GM23338 (cell line): ENCODE measurements around the gene UTP11. TPM values are rescaled to one million over a fixed set of nuclear protein-coding genes. Genes with fewer than 3 reads are reported as not detected.

Experiments
- ATAC-seq: fragments of 200-7000 bp; cut with Tn5 transposase; 3 replicates; pipeline ENCODE4 v1.9.1; 2020
- DNase-seq: peaks from one replicate; pipeline ENCODE4 v3.0.0-alpha.2; 2015; ENCODE audit warnings: low spot score
- H2AFZ ChIP-seq: fragments of 200-600 bp; sonication (generic); 2 replicates; pipeline ENCODE4 v1.8.0; 2016; ENCODE audit warnings: antibody characterized with exemption, mild to moderate bottlenecking, moderate library complexity
- H3F3A ChIP-seq: fragments of 200-600 bp; sonication (generic); replicated peaks from 2 replicates; pipeline ENCODE4 v1.8.0; 2017; ENCODE audit warnings: antibody characterized with exemption, mixed run types, low read depth
- H3K27ac ChIP-seq: fragments of 200-600 bp; sonication (generic); 2 replicates; pipeline ENCODE4 v1.6.1; 2016; ENCODE audit warnings: low read depth
- H3K27me3 ChIP-seq: fragments of 200-600 bp; sonication (generic); 2 replicates; pipeline ENCODE4 v1.8.0; 2016; ENCODE audit warnings: mild to moderate bottlenecking, mixed run types, moderate library complexity; ENCODE audit not compliant: insufficient read depth
- H3K36me3 ChIP-seq: fragments of 200-600 bp; sonication (generic); 2 replicates; pipeline ENCODE4 v1.8.0; 2016; ENCODE audit warnings: mild to moderate bottlenecking; ENCODE audit not compliant: insufficient read depth
- H3K4me1 ChIP-seq: fragments of 200-600 bp; sonication (generic); 2 replicates; pipeline ENCODE4 v1.8.0; 2016; ENCODE audit warnings: mild to moderate bottlenecking, moderate library complexity; ENCODE audit not compliant: insufficient read depth
- H3K4me2 ChIP-seq: fragments of 200-600 bp; sonication (generic); 2 replicates; pipeline ENCODE4 v1.7.1; 2017; ENCODE audit warnings: mixed run types
- H3K4me3 ChIP-seq: fragments of 200-600 bp; sonication (generic); 2 replicates; pipeline ENCODE4 v1.6.1; 2016; ENCODE audit warnings: mixed run types
- H3K79me2 ChIP-seq: fragments of 200-600 bp; sonication (generic); replicated peaks from 2 replicates; pipeline ENCODE4 v1.8.0; 2017; ENCODE audit warnings: mild to moderate bottlenecking; ENCODE audit not compliant: insufficient read depth
- H3K9me2 ChIP-seq: fragments of 200-600 bp; sonication (generic); 2 replicates; pipeline ENCODE4 v1.8.0; 2017; ENCODE audit not compliant: insufficient read depth
- H4K20me1 ChIP-seq: fragments of 200-600 bp; sonication (generic); replicated peaks from 2 replicates; pipeline ENCODE4 v1.8.0; 2017; ENCODE audit warnings: mild to moderate bottlenecking; ENCODE audit not compliant: insufficient read depth
- H3K27ac Mint-ChIP-seq: 2 replicates; pipeline ENCODE4 v1.8.0; 2020; ENCODE audit warnings: inconsistent platforms, mild to moderate bottlenecking, moderate library complexity, mixed read lengths
- H3K27me3 Mint-ChIP-seq: 3 replicates; pipeline ENCODE4 v1.8.0; 2022; ENCODE audit warnings: low read depth, mild to moderate bottlenecking, moderate library complexity, mixed read lengths, inconsistent platforms; ENCODE audit not compliant: insufficient read depth, poor library complexity
- H3K36me3 Mint-ChIP-seq: 3 replicates; pipeline ENCODE4 v1.8.0; 2021; ENCODE audit warnings: low read depth, mild to moderate bottlenecking, inconsistent platforms, moderate library complexity, mixed read lengths
- H3K4me1 Mint-ChIP-seq: 3 replicates; pipeline ENCODE4 v1.8.0; 2020; ENCODE audit warnings: mild to moderate bottlenecking, inconsistent platforms, mixed read lengths
- H3K4me3 Mint-ChIP-seq: 3 replicates; pipeline ENCODE4 v1.8.0; 2021; ENCODE audit warnings: moderate library complexity, mild to moderate bottlenecking, inconsistent platforms, mixed read lengths
- H3K9me3 Mint-ChIP-seq: 3 replicates; pipeline ENCODE4 v1.8.0; 2020; ENCODE audit warnings: moderate library complexity, mild to moderate bottlenecking, inconsistent platforms, mixed read lengths
- CREB1 ChIP-seq: fragments of 250-450 bp; sonication (Bioruptor Pico); IDR thresholded peaks from 2 replicates; pipeline ENCODE4 v1.5.0; 2020; ENCODE audit warnings: low read depth, mild to moderate bottlenecking, moderate library complexity
- EZH2 ChIP-seq: fragments of 200-600 bp; sonication (generic); IDR thresholded peaks from one replicate; pipeline ENCODE4 v1.8.0; 2017; ENCODE audit warnings: antibody characterized with exemption, mild to moderate bottlenecking, low read depth; ENCODE audit not compliant: unreplicated experiment
- EZH2phosphoT487 ChIP-seq: fragments of 200-600 bp; sonication (generic); IDR thresholded peaks from one replicate; pipeline ENCODE4 v1.8.1; 2018; ENCODE audit warnings: antibody characterized with exemption; ENCODE audit not compliant: unreplicated experiment
- JUNB ChIP-seq: IDR thresholded peaks from one replicate; pipeline ENCODE4 v1.6.1; 2016; ENCODE audit warnings: antibody characterized with exemption; ENCODE audit not compliant: unreplicated experiment
- NANOG ChIP-seq: IDR thresholded peaks from 2 replicates; pipeline ENCODE4 v1.6.1; 2016; ENCODE audit warnings: antibody characterized with exemption, borderline replicate concordance
- POLR2AphosphoS5 ChIP-seq: IDR thresholded peaks from 2 replicates; pipeline ENCODE4 v1.6.1; 2016; ENCODE audit warnings: antibody characterized with exemption, low read depth
- STAT1 ChIP-seq: IDR thresholded peaks from one replicate; pipeline ENCODE4 v1.6.1; 2016; ENCODE audit warnings: antibody characterized with exemption; ENCODE audit not compliant: unreplicated experiment
- ZNF114 ChIP-seq: fragments of 250-450 bp; sonication (Bioruptor Pico); IDR thresholded peaks from 2 replicates; pipeline ENCODE4 v1.5.0; 2020; ENCODE audit warnings: mild to moderate bottlenecking, moderate library complexity
- ZNF331 ChIP-seq: fragments of 250-450 bp; sonication (Bioruptor Pico); IDR thresholded peaks from 2 replicates; pipeline ENCODE4 v1.5.0; 2020; ENCODE audit warnings: low read depth, mild to moderate bottlenecking, moderate library complexity
- polyA plus RNA-seq: library from polyadenylated mRNA; unstranded; fragments of >200 nt; fragmentation: Nextera tagmentation; extraction: Ambion mirVana; gene quantifications from 2 replicates; pipeline ENCODE4 v1.2.1, GENCODE V29; 2016
- total RNA-seq: library from RNA; depleted of rRNA; stranded (reverse); fragments of >200 nt; shearing (Covaris generic); gene quantifications from 2 replicates; pipeline ENCODE4 v1.2.3, GENCODE V29; 2014
- TF ChIP-seq, protein P1 (sequence below): IDR thresholded peaks from 2 replicates; pipeline ENCODE4 v1.6.1; 2016; ENCODE audit warnings: antibody characterized with exemption
- TF ChIP-seq, protein P2 (sequence below): IDR thresholded peaks from one replicate; pipeline ENCODE4 v1.6.1; 2018; ENCODE audit warnings: antibody characterized with exemption; ENCODE audit not compliant: unreplicated experiment
- TF ChIP-seq, protein P3 (sequence below): fragments of 250-450 bp; sonication (Bioruptor Pico); IDR thresholded peaks from 2 replicates; pipeline ENCODE4 v1.5.0; 2020; ENCODE audit warnings: mild to moderate bottlenecking, moderate library complexity
- TF ChIP-seq, protein P4 (sequence below), 2 experiments: fragments of 200-600 bp in 1 of 2; sonication (generic) in 1 of 2; conservative IDR thresholded peaks; 2 replicates each; pipeline versions ENCODE4 v1.5.1 to v1.6.1; 2016 to 2017; ENCODE audit warnings: antibody characterized with exemption in 2 of 2, low read depth in 2 of 2, mild to moderate bottlenecking in 2 of 2, moderate library complexity in 1 of 2

Gene UTP11
- total and polyA plus RNA-seq, 2 experiments from 2014 or later, result 67.8 to 105 TPM

DNA sequence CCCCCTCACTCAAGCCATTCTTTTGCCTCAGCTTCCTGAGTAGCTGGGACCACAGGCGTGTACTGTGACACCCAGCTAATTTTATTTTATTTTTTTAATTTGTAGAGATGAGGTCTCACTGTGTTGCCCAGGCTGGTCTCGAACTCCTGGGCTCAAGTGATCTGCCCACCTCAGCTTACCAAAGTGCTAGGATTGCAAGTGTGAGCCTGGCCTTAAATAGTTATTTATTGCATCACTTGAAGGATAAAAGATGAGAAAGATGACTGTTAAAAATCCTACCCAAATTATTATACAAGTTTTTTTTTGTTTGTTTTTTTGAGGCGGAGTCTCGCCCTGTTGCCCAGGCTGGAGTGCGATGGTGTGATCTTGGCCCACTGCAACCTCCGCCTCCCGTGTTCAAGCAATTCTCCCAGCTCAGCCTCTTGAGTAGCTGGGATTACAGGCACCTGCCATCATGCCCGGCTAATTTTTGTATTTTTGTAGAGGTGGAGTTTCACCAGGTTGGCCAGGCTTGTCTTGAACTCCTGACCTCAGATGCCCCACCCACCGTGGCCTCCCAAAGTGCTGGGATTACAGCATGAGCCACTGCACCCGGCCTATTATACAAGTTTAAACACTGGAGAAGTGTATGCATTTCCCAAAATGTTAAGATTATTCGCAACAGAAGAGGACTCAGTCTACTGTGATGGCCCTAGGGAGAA lies 2.3 kb downstream of the UTP11 start:
- peaks cover 28% of the 10 kb centered on the region for H4K20me1 ChIP-seq
- Mint-ChIP-seq H3K9me3 (peaks cover 4% of the 10 kb centered on the region; the same call in 2 of the 3 replicates), H3K27ac (no peak overlapping the region), H3K27me3 (peaks cover 11% of the 10 kb centered on the region), H3K4me1 (peaks cover 8% of the 10 kb centered on the region), H3K36me3 (peaks cover 58% of the 10 kb centered on the region), H3K4me3 (no peak overlapping the region)
- no peaks in the 10 kb centered on the region; the same call in 1 of the 2 replicates for H3K9me2 ChIP-seq
- H3K4me1 ChIP-seq, result peaks cover 12% of the 10 kb centered on the region
- TF ChIP-seq EZH2 (no peak), JUNB (no peak), NANOG (no peak), CREB1 (CRISPR knock-in tag) (no peak), EZH2phosphoT487 (no peak), ZNF331 (CRISPR knock-in tag) (no peak), STAT1 (no peak), ZNF114 (CRISPR knock-in tag) (no peak), POLR2AphosphoS5 (no peak)
- TF ChIP-seq, protein P1, sequence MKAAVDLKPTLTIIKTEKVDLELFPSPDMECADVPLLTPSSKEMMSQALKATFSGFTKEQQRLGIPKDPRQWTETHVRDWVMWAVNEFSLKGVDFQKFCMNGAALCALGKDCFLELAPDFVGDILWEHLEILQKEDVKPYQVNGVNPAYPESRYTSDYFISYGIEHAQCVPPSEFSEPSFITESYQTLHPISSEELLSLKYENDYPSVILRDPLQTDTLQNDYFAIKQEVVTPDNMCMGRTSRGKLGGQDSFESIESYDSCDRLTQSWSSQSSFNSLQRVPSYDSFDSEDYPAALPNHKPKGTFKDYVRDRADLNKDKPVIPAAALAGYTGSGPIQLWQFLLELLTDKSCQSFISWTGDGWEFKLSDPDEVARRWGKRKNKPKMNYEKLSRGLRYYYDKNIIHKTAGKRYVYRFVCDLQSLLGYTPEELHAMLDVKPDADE, result no peak
- TF ChIP-seq, protein P2, sequence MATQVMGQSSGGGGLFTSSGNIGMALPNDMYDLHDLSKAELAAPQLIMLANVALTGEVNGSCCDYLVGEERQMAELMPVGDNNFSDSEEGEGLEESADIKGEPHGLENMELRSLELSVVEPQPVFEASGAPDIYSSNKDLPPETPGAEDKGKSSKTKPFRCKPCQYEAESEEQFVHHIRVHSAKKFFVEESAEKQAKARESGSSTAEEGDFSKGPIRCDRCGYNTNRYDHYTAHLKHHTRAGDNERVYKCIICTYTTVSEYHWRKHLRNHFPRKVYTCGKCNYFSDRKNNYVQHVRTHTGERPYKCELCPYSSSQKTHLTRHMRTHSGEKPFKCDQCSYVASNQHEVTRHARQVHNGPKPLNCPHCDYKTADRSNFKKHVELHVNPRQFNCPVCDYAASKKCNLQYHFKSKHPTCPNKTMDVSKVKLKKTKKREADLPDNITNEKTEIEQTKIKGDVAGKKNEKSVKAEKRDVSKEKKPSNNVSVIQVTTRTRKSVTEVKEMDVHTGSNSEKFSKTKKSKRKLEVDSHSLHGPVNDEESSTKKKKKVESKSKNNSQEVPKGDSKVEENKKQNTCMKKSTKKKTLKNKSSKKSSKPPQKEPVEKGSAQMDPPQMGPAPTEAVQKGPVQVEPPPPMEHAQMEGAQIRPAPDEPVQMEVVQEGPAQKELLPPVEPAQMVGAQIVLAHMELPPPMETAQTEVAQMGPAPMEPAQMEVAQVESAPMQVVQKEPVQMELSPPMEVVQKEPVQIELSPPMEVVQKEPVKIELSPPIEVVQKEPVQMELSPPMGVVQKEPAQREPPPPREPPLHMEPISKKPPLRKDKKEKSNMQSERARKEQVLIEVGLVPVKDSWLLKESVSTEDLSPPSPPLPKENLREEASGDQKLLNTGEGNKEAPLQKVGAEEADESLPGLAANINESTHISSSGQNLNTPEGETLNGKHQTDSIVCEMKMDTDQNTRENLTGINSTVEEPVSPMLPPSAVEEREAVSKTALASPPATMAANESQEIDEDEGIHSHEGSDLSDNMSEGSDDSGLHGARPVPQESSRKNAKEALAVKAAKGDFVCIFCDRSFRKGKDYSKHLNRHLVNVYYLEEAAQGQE, result no peak
- TF ChIP-seq, protein P3, sequence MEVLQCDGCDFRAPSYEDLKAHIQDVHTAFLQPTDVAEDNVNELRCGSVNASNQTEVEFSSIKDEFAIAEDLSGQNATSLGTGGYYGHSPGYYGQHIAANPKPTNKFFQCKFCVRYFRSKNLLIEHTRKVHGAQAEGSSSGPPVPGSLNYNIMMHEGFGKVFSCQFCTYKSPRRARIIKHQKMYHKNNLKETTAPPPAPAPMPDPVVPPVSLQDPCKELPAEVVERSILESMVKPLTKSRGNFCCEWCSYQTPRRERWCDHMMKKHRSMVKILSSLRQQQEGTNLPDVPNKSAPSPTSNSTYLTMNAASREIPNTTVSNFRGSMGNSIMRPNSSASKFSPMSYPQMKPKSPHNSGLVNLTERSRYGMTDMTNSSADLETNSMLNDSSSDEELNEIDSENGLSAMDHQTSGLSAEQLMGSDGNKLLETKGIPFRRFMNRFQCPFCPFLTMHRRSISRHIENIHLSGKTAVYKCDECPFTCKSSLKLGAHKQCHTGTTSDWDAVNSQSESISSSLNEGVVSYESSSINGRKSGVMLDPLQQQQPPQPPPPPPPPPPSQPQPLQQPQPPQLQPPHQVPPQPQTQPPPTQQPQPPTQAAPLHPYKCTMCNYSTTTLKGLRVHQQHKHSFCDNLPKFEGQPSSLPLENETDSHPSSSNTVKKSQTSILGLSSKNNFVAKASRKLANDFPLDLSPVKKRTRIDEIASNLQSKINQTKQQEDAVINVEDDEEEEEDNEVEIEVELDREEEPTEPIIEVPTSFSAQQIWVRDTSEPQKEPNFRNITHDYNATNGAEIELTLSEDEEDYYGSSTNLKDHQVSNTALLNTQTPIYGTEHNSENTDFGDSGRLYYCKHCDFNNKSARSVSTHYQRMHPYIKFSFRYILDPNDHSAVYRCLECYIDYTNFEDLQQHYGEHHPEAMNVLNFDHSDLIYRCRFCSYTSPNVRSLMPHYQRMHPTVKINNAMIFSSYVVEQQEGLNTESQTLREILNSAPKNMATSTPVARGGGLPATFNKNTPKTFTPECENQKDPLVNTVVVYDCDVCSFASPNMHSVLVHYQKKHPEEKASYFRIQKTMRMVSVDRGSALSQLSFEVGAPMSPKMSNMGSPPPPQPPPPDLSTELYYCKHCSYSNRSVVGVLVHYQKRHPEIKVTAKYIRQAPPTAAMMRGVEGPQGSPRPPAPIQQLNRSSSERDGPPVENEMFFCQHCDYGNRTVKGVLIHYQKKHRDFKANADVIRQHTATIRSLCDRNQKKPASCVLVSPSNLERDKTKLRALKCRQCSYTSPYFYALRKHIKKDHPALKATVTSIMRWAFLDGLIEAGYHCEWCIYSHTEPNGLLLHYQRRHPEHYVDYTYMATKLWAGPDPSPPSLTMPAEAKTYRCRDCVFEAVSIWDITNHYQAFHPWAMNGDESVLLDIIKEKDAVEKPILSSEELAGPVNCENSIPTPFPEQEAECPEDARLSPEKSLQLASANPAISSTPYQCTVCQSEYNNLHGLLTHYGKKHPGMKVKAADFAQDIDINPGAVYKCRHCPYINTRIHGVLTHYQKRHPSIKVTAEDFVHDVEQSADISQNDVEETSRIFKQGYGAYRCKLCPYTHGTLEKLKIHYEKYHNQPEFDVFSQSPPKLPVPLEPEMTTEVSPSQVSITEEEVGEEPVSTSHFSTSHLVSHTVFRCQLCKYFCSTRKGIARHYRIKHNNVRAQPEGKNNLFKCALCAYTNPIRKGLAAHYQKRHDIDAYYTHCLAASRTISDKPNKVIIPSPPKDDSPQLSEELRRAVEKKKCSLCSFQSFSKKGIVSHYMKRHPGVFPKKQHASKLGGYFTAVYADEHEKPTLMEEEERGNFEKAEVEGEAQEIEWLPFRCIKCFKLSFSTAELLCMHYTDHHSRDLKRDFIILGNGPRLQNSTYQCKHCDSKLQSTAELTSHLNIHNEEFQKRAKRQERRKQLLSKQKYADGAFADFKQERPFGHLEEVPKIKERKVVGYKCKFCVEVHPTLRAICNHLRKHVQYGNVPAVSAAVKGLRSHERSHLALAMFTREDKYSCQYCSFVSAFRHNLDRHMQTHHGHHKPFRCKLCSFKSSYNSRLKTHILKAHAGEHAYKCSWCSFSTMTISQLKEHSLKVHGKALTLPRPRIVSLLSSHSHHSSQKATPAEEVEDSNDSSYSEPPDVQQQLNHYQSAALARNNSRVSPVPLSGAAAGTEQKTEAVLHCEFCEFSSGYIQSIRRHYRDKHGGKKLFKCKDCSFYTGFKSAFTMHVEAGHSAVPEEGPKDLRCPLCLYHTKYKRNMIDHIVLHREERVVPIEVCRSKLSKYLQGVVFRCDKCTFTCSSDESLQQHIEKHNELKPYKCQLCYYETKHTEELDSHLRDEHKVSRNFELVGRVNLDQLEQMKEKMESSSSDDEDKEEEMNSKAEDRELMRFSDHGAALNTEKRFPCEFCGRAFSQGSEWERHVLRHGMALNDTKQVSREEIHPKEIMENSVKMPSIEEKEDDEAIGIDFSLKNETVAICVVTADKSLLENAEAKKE (CRISPR knock-in tag), result no peak
- TF ChIP-seq, protein P4, sequence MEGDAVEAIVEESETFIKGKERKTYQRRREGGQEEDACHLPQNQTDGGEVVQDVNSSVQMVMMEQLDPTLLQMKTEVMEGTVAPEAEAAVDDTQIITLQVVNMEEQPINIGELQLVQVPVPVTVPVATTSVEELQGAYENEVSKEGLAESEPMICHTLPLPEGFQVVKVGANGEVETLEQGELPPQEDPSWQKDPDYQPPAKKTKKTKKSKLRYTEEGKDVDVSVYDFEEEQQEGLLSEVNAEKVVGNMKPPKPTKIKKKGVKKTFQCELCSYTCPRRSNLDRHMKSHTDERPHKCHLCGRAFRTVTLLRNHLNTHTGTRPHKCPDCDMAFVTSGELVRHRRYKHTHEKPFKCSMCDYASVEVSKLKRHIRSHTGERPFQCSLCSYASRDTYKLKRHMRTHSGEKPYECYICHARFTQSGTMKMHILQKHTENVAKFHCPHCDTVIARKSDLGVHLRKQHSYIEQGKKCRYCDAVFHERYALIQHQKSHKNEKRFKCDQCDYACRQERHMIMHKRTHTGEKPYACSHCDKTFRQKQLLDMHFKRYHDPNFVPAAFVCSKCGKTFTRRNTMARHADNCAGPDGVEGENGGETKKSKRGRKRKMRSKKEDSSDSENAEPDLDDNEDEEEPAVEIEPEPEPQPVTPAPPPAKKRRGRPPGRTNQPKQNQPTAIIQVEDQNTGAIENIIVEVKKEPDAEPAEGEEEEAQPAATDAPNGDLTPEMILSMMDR (conservative IDR thresholded peaks at IDR 0.05; ENCODE audit: low read depth in 2 of 2), result no peak
- peaks cover 36% of the 10 kb centered on the region for H3F3A ChIP-seq
- no peaks in the 10 kb centered on the region for H3K27me3 ChIP-seq
- no peak overlapping the region for H3K4me3 ChIP-seq
- H2AFZ ChIP-seq, result no peak overlapping the region
- ATAC-seq (no peak), DNase-seq (no peak)
- peaks cover 24% of the 10 kb centered on the region for H3K36me3 ChIP-seq
- no peak overlapping the region for H3K4me2 ChIP-seq
- peaks cover 52% of the 10 kb centered on the region for H3K79me2 ChIP-seq
- H3K27ac ChIP-seq, result 0 out of 2 replicates have a peak overlapping the region, but pooled peaks have one; percentile 52
